Heart left ventricle (tissue), 13 donors: Measurements from ENCODE around the gene HCAR3.
"Not testable (repeated sequence)": the region's sequence is repeated elsewhere in the genome, so short reads cannot be mapped to it uniquely, and the experiment has no call there.

ENCODE experiments used
- CTCF ChIP-seq, 12 donors: fragments of 200-600 bp; sonication (generic) in 4 of 12; IDR thresholded peaks; one replicate each; pipeline versions ENCODE4 v1.5.0 to v1.8.0; 2018 to 2022; ENCODE audit warnings: antibody characterized with exemption in 12 of 12, mild to moderate bottlenecking in 5 of 12
- POLR2A ChIP-seq, 2 donors: fragments of 450-650 bp; IDR thresholded peaks; one replicate each; pipeline ENCODE4 v1.6.1; 2017; ENCODE audit warnings: antibody characterized with exemption in 2 of 2, mild to moderate bottlenecking in 2 of 2, moderate library complexity in 2 of 2
- donor health status: ischemic (EF 13 %, LVEDD 7.1; RV severe dilation, severe dysfunction).
- donor health status: DM: no; HTN: yes; CAD: no.
- donor health status: DM: no; HTN: no; CAD: no.
- donor health status: ischemic (EF 25% LVEDD 6.9; RV normal size, moderate dysfunction).
- donor health status: ischemic (EF 25% LVEDD 5.7; RV mildly dilated, moderate dysfunction).
- donor health status: ischemic (EF 35%, LVEDD 5.7; RV mildly dilated, moderate dysfunction).
- donor health status: nonischemic (EF 11% LVEDD 7.7; RV severe dilation, severe dysfunction).
- donor health status: DM: yes; HTN: yes; CAD: no.
- donor health status: PGD.
- donor health status: ischemic (EF 29% LVEDD 5.4; RV normal size, mild dysfunction).
- donor health status: nonischemic (EF 23%, LVEDD 6.1; RV moderate dilation, normal function).

DNA sequence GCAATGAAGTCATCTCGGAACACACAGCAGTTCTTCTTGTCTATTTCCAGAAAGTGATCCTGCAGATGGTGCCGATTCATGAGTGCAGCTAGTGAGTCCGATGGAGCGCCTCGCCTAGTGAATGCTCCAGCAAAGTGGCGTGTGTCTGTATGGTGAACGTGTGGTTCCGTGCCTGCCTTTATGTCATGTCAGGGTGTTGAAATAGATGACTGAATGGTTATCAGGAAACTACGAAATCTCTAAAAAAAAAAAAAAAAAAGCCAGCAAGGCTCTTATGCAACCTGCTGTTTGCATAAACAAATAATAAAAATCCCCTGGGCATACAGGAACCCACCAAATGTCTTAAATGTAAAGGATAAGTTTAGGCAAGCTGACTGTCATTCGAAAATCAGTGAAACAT lies at the start of gene HCAR3:
- not testable (repeated sequence) for TF ChIP-seq CTCF, POLR2A (IDR thresholded peaks at IDR 0.05)
